Activated CD4-positive, alpha-beta T cell treated with anti-CD3 and anti-CD28 coated beads, Interleukin-2, amount 50 U/mL, for 16 hours (primary cell): Measurements from ENCODE around the gene QRICH1.

ENCODE experiments used
- DNase-seq: peaks from one replicate; pipeline ENCODE4 v3.0.0-alpha.2; 2020

Gene QRICH1, protein sequence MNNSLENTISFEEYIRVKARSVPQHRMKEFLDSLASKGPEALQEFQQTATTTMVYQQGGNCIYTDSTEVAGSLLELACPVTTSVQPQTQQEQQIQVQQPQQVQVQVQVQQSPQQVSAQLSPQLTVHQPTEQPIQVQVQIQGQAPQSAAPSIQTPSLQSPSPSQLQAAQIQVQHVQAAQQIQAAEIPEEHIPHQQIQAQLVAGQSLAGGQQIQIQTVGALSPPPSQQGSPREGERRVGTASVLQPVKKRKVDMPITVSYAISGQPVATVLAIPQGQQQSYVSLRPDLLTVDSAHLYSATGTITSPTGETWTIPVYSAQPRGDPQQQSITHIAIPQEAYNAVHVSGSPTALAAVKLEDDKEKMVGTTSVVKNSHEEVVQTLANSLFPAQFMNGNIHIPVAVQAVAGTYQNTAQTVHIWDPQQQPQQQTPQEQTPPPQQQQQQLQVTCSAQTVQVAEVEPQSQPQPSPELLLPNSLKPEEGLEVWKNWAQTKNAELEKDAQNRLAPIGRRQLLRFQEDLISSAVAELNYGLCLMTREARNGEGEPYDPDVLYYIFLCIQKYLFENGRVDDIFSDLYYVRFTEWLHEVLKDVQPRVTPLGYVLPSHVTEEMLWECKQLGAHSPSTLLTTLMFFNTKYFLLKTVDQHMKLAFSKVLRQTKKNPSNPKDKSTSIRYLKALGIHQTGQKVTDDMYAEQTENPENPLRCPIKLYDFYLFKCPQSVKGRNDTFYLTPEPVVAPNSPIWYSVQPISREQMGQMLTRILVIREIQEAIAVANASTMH

DNA sequence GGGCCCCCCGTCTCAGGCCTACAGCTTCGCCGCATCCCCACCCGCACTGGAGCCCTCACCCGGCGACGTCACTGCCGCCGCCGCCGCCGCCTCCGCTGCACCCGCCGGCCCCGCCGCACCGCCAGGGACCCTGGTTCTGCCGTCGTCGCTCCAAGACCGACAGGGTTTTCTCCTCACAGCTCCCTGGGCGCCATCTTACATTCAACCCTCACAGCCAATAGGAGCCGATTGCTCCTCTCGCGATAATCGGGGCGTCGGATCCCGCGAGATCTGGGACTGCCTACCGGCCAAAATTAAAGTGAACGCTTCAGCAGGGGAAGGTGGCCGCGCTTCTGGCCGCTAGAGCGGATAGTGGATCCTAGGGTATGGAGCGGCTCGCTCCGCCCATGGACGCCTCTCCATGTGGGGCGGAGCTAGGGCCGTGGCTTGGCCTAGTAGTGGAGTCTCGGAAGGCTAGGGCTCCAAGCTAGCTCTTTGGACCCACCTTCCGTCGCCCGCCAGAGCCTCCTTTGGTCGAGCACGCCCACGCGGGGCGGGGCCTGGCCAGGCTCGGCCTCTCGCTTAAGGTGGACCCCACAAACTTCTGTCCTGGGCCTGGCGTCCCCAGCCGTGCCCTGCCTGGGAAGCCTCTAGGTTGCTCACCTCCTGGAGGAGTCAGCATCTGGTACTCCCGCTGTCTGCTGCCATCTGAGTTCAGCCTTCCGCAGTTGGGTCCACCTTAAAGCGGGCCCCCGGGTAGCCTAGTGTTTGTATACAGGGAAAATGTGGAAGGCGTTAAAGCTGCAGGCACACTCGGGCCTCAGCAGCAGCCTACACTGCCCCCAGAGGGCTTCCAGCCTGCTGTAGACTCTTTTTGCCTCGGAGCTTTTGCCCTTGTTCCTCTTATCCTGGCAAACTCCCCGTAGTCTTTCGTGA is at the start of gene QRICH1:
Gene QRICH1, minus strand, starts transcription at position 219 of the 915 bp plus-strand sequence. CDS start 17,054 bp downstream, outside the sequence.
- peak; percentile 98 for DNase-seq

DNA sequence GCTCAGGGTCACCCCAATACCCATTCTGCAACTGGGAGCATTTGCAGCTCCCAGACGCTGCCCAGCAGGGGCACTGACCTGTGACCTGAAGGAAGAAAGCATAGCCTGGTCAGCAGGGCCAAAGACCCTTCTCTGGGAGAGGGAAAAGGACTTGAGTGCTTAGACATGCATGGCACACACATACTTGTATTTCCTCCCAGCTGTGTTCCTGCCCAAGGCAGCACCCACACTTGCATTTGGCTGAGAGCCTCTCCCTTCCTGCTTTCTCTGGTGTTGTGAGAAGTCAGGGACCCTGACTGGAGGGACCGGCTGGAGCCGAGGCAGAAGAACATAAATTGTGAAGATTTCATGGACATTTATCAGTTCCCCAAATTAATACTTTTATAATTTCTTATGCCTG is 46.2 kb upstream of the QRICH1 start:
- DNase-seq: no peak

DNA sequence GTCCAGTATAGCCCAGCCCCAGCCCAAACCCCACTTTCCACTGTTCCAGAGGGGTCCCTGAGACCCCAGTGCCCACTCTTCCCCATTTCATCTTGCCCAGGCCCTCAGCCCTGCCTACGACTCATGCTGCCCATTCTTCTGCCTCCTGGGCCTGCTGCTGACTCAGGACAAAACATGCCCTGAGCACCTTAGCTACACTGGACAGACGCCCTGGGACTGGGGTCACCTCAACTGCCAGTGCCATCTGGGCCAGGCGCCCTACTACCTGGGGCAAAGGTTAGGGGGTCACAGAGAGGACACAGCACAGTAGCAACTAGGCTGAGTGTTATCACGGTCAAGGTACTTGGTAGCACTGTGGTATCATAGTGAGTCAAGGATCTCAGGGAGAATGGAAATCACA is 41.6 kb upstream of the QRICH1 start:
- DNase-seq: no peak

DNA sequence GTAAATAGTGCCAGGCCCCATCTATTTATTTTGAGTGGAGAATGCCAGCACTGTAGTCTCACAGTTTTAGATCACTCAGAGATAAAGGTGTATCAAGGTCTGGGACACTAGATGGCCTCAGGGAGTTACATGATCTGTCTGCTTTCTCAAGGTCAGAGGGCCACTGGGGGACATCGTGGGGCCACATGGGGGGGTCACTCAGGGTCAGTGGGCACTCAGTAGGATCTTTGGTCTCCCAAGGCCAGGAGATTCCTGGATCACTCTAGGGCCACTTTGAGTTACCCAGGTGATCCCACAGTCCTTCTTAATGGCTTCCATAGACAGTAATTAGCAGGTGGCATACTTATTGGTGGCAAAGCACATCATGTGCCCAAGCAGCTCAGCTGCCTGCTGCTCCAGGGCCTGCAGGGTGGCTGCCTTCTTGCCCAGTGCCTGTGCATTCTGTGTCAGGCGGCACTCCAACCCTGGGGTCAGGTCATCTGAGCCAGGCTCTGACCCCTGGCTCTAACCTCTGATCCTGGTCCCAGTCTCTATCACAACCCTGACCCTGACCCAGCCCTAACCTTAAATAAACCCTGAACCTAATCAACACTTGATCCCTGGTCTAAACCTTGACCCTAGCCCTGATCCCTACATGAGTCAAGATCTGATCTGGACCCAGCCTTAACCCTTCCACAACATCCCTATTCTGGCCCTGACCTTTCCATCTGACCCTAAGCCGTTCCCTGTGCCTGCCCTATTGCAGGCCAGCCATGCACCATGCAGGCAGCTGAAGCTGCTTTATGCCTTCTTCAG is 40.8 kb upstream of the QRICH1 start:
- no peak for DNase-seq

DNA sequence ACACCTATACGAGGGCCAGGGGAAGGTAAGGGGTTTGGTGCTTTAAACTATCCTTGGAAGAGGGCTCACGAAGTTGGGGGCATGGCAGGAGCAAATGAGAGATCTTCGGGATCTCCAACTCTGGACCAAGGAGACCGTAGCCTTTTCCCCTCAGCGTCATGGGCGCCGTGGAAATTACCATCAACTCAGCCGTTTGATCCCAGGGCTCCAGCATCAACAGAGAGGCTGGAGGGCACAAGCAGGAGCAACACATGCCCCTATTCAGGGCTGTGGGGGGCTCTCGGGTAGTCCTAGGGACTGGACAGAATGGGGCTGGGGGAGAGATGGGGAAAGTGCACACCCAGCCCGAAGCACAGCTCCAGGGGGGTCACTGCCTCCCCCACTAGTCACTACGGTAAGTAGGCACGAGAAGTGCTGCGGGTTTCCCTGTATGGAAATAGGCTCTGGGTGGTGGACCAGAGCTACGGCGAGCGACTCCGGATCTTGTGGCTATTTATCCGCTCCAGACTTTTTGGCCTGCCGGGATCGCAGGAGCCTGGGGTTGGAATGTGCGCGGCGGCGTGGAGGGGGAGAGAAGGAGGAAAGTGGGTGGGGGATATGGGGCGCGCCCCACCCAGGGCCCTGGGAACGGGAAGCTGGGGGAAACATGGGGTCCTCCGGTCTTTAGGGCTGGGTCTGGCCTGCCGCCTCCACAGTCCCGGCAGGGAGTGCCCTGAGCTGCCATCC is 39.5 kb upstream of the QRICH1 start:
- no peak for DNase-seq

DNA sequence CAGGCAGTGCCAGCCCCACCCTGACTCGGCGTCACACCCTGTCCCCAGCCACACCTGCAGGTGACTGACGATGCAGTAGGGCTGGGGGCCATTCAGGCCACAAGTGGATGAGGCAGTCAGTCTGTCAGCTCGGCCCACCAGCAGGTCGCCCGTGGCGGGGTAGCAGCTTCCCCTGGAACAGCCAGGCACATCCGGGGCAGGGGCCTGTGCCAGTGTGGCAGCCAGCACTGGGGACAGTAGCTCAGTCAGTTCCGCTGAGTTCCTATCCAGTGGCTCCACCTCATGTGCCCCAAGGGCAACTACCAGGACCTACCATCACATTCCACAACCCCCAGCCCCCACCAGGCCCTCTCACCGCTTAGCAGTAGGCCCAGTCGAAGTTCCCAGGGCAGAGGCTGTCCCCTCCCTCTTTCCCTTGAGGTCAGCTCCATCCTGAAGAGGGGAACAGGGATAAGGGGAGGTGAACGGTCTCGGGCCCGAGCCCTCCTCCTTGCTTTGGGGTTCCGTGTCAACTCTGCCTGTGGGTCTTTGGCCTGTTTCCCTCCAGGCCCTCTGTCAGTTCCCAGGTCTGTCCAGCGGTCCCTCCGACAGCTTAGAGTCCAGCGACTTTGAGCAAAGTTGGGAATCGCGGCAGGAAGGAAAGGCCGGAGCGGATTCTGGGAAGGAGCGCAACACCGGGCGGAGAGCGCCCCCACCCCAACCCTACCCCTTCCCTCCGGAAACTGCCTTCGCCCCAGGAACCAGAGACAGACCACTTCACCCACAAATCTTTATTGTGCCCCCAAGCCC is 38.8 kb upstream of the QRICH1 start, which contains the start of gene LAMB2:
Gene LAMB2, minus strand, starts transcription at position 614 of the 789 bp plus-strand sequence. Its CDS starts 183 bp downstream, at position 431.
- no peak for DNase-seq

DNA sequence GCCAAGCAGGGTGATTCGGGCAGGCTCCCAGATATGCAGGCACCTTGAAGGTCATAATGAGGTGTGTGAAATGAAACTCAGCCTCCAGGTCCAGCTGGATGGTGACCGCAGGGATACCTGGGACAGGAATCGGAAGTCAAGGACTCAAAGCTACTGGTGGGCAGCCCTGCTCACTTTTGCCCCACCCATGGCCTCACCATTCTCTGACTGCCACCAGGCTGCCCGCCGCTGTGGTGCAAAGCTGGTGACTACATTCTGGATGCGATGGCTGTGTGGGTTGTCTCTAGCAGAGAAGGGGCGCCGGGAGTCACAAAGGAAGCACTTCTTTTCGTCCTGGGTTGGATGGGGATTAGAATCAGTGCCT is 38.2 kb upstream of the QRICH1 start:
- no peak for DNase-seq

DNA sequence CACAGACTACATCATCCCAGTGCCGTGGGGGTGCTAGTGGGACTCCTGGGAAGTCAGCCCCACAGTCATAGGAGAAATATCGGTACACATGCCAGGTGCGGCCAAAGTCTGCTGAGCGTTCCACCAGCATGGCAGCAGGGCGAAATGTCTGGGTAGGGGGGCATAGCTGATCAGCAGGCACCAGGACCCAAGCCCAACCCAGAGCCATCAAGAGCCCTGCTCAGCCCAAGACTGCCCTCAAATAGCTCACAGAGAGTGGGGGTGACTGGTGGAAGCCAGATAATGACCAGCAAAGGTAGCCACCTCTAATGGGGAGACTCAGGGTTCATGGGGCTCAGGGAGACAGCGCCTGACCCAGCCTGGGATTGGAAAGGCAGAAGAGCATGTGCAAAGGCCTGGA is 37.7 kb upstream of the QRICH1 start:
- no peak for DNase-seq

DNA sequence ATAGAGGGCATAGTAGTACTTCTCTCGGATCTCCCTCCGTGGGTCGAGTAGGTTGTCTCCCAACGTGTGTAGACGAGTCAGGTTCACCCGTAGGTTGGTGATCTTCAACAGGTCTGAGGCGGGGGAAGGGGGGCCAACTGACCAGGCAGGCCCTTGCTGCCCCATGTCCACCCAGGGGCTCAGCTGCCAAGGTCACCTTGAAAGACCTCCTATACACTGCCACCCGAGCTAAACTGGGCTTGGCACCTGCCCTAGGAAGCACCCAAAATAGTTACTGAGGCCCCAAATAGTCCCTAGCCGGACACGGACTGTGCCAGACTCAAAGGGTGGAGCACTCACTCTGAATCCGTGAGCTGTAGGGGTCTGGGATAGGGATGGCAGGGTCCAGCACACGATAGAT is 37.2 kb upstream of the QRICH1 start:
- no peak for DNase-seq

DNA sequence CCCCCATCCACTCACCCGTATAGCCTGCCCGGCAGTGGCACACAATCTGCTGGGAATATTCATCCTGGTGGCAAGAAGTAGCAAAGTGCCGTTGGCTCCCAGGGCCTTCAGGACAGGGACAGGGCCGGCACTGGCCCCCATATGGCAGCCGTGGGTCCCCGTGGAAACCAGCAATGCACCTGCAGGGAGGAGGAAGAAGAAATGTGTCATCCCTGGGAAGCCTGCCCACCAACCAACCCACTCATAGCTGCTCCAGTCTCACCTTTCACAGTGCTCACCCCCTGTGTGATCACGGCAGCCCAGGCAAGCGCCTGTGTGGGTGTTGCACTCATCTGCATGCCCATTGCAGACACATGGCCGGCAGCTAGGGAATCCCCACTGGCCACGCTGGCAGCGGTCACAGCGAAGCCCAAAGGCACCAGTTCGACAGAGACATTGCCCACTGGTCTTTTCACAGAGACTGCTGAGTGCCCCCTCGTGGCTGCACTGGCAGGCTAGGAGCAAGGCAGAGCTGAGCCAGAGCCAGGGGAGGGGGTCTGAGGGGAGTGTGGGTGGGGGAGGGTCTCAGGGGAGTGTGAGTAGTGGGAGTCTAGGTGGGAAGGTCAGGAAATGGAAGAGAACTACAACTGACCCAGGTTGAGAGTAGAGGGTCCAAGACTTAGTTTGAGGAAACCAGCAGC is 31.3 kb upstream of the QRICH1 start:
- DNase-seq: no peak

DNA sequence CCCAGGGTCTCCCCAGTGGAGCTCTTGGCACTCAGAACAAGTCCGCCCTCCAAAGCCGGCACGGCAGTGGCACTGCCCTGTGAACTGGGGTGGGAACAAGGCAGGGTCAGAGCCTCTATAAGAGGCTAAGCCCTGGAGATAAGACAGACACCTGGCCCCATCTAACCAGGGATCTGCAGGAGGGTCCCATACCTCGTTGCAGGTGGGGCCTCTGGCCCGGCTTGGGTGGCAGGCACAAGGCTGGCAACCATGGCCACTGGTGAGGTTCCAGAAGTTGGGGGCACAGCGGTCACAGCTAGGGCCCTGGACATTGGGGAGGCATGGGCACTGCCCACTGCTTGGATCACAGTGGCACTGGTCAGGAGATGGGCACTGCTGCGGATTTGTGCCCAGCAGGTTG is 30.3 kb upstream of the QRICH1 start:
- no peak for DNase-seq

DNA sequence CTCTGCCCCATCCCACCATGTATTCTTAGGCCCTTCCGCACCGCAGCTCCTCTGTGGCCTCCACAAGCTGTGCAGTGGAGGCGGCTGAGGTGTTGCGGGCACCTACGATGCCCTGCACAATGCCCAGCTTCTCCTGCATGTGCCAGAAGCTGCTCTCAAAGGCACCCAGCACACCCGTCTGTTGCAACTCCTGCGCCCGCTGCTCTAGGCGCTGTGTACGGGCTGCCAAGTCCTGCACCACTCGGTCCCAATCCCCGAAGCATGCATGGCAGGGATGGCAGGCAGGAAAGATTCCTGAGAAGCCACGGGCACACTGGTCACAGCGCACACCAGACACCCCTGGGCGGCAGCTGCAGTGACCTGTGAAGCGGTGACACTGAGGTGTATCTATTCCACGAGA is 29.8 kb upstream of the QRICH1 start:
- DNase-seq: no peak

DNA sequence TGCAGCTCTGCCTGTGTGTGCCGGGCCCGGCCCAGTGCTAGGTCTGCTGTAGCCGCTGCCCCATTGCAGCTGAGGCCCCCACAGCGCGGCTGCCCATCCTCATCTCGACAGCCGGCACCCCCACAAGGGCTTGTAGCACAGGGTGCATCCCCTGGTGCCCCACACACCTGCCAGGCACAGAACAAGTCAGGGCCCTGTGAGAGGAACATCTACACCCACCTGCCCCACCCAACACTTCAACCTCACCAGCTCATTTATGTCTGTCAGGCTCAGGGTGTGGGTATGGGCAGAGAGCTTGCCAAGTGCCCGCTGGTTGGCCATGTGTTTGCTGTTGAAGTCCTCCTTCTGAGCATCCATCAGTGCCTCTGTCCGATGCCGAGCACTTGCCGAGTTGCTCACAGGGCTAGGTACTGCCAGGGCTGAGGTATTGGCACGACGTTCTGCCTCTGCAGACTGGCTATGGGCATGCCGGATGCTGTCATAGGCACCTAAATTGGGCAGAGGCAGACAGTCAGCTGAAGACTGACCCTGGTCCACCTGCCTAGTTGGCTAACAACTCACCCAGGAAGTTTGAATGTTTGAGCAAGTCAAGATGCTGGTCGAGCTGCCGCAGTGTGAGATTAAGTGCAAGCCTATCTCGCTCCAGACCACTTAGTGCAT is 29.1 kb upstream of the QRICH1 start:
- DNase-seq: no peak

DNA sequence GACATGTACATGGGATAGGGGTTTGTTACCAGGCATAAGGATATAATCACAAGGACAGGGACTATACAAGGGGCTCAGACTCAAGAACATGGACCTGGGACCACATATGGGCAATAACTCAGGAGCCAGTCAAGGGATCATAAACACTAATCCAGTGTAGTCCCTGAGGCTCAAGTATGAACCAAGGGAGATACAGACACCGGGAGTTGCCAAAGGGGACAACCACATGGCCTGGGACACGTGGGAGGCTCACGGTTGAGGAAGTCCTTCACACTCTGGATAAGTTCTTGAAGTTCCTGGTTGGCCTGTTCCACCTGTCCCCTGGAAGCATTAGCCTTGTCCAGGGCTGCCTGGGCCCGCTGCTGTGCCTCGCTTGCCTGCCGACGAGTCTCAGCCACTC is 28.6 kb upstream of the QRICH1 start:
- no peak for DNase-seq

DNA sequence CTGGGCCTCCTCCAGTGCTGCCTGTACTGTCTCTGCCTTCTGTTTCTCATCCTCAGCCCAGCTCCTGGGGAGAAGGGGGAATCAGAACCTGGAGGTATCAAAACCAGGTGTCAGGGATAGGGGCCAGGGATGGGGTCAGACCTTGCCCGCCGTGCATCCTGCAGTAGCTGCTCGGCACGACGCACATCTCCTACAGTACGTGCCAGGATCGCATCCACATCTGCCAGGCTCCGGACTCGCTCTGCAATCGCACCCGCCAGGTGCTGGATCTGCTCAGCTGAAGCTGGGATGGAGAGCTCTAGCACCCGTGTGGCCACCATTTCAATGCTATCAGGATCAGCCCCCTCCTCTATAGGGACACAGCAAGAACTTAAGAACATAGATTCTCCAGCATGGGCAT is 28.2 kb upstream of the QRICH1 start:
- no peak for DNase-seq

DNA sequence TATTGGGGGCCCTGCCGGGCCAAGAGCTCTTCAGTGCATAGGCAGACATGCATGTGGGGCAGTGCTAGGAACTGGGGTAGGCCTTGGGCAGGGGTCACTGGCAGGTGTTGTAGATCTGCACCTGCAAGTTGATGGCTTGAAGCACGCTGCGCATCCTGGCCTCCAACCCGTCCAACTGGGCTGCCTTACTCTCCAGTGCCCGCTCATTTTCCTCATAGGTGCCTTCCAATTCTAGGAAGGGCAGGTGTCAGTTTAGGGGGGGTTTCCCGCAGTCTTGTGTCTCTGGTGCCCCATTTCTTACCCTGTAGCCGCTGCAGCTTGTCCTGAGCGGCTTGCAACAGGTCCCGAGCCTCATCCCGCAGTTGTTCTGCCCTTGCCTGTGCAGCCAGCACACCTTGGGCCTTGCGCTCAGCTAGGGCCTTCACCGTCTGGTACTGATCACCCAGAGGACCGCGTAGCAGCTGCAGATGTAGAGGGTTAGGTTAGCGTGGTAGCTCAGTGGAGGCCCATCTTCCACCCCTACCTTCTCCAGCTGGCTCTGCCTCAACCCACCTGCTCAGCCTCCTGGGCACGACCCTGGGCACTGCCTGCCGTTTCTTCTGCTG is 27.4 kb upstream of the QRICH1 start:
- DNase-seq: no peak

DNA sequence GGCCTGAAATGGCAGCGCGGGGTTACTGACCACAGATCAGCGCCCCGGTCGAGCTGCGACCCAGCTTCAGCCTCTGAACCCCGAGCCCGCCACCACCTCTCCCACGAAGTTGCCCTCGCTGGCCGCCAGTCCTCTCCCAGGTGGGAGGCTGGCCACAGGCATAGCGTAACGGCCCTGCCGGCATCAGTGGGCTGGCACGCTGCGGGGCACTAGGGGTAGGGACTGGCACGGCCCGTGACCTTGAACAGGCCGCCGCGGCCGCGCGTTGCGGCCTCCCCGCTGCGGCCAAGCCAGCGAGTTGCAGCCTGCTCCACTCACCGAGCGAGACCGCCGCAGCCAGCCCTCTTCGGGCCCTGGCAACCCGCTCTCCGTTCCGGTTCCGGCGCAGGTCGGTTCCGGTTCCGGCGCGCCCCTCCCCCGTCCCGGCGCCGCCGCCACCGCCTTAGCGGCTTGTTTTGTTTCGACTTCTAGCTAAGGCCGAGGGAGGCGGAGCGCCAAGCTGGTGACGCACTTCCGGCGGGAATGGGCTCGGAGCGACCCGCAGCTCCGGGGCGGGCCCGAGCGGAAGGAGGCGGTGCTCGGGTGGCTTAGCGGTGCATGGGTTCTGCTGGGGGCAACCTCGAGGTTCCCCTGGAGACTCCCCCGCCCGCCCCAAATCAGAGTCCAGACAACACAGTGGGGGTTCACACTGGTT is 26.7 kb upstream of the QRICH1 start, which contains the start of gene USP19:
Gene USP19, minus strand, starts transcription at position 386 of the 694 bp plus-strand sequence. CDS start 1,678 bp downstream, outside the sequence.
- peak; percentile 94 for DNase-seq

DNA sequence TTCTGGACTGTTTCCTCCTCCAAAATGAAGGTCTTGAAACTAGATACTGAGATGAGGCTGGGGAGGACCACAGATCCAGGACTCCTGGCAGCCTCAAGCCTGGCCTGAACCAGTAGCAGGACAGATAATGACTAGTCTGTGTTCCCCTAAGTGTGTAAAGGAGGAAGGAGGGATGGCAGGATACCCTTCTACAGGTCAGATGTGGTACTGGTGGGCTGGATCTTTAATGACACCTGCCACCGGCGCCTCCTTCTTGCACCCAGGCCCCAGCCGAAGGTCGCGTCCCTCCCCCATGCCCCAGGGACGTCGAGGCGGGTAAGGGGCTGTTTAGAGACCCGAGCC is 26.2 kb upstream of the QRICH1 start:
- no peak for DNase-seq
